Breast epithelium (tissue), 3 donors: Measurements from ENCODE around the gene TRAPPC1.

Experiments
- POLR2A ChIP-seq: fragments of 450-650 bp; IDR thresholded peaks from one replicate; pipeline ENCODE4 v1.6.1; 2016; ENCODE audit warnings: antibody characterized with exemption, mild to moderate bottlenecking, moderate library complexity
- TF ChIP-seq, protein P1 (sequence below), 3 donors: fragments of 450-650 bp; IDR thresholded peaks; one replicate each; pipeline ENCODE4 v1.5.1; 2016 to 2017; ENCODE audit warnings: antibody characterized with exemption in 3 of 3, mild to moderate bottlenecking in 3 of 3, moderate library complexity in 3 of 3

GRCh38 chr17:7935859-7936258 is 4.1 kb upstream of the TRAPPC1 start:
- TF ChIP-seq, protein P1, sequence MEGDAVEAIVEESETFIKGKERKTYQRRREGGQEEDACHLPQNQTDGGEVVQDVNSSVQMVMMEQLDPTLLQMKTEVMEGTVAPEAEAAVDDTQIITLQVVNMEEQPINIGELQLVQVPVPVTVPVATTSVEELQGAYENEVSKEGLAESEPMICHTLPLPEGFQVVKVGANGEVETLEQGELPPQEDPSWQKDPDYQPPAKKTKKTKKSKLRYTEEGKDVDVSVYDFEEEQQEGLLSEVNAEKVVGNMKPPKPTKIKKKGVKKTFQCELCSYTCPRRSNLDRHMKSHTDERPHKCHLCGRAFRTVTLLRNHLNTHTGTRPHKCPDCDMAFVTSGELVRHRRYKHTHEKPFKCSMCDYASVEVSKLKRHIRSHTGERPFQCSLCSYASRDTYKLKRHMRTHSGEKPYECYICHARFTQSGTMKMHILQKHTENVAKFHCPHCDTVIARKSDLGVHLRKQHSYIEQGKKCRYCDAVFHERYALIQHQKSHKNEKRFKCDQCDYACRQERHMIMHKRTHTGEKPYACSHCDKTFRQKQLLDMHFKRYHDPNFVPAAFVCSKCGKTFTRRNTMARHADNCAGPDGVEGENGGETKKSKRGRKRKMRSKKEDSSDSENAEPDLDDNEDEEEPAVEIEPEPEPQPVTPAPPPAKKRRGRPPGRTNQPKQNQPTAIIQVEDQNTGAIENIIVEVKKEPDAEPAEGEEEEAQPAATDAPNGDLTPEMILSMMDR (IDR thresholded peaks at IDR 0.05), result no peak
- TF ChIP-seq POLR2A, result no peak
